Stomach (tissue), 9 donors: Measurements from ENCODE around the gene KCNK15. TPM values are rescaled to one million over a fixed set of nuclear protein-coding genes. Genes with fewer than 3 reads are reported as not detected.
A peak's percentile ranks its signal among the peaks of the same experiment; 100 is the strongest.

ENCODE experiments used
- DNase-seq, 2 donors: peaks; one replicate each; pipeline versions ENCODE4 v3.0.0 to v3.0.0-alpha.2; 2013 to 2019
- H3K27ac ChIP-seq, 5 donors: fragments of 200-600 bp in 4 of 5; sonication (generic) in 4 of 5; one replicate each; pipeline ENCODE4 v1.5.1; 2013 to 2019; ENCODE audit warnings: mild to moderate bottlenecking in 1 of 5, moderate library complexity in 1 of 5
- H3K27me3 ChIP-seq, 3 donors: fragments of 200-600 bp; sonication (generic); one replicate each; pipeline ENCODE4 v1.5.1; 2017 to 2019; ENCODE audit warnings: mixed run types in 1 of 3
- H3K36me3 ChIP-seq, 4 donors: fragments of 200-600 bp; sonication (generic); 1 replicate in 3 of 4; 2 replicates in 1 of 4; pipeline ENCODE4 v1.5.1; 2016 to 2019
- H3K4me1 ChIP-seq, 4 donors: fragments of 200-600 bp; sonication (generic); one replicate each; pipeline ENCODE4 v1.5.1; 2016 to 2019
- H3K4me3 ChIP-seq, 4 donors: fragments of 200-600 bp; sonication (generic) in 3 of 4; one replicate each; pipeline ENCODE4 v1.5.1; 2016 to 2019; ENCODE audit warnings: mild to moderate bottlenecking in 1 of 4
- H3K9me3 ChIP-seq, 4 donors: fragments of 200-600 bp; sonication (generic); one replicate each; pipeline ENCODE4 v1.5.1; 2016 to 2019
- CTCF ChIP-seq, 7 experiments: fragments of 450-650 bp in 4 of 7; fragments of 200-600 bp in 3 of 7; sonication (generic) in 3 of 7; IDR thresholded peaks; one replicate each; pipeline ENCODE4 v1.5.1; 2016 to 2019; ENCODE audit warnings: antibody characterized with exemption in 7 of 7, control low read depth in 2 of 7, mild to moderate bottlenecking in 1 of 7
- EP300 ChIP-seq: sonication (generic); formaldehyde crosslinking; IDR thresholded peaks from one replicate; pipeline ENCODE4 v1.6.1; 2017; ENCODE audit warnings: antibody characterized with exemption
- POLR2A ChIP-seq, 4 donors: fragments of 450-650 bp; IDR thresholded peaks; one replicate each; pipeline ENCODE4 v1.6.1; 2016; ENCODE audit warnings: antibody characterized with exemption in 4 of 4, control low read depth in 2 of 4, mild to moderate bottlenecking in 1 of 4, moderate library complexity in 1 of 4
- POLR2AphosphoS5 ChIP-seq, 3 donors: sonication (generic); formaldehyde crosslinking; IDR thresholded peaks; one replicate each; pipeline ENCODE4 v1.6.1; 2016; ENCODE audit warnings: antibody characterized with exemption in 3 of 3
- WGBS, 5 donors: extraction: QIAGEN DNeasy Blood & Tissue Kit in 3 of 5; methylation state at CpG; one replicate each; pipeline versions ENCODE4 v1.1.5 to v1.1.7; 2013 to 2018; 5-methylcytosine and 5-hydroxymethylcytosine counted together
- intact Hi-C: fragments of 100-400 bp; cut with DNase I; formaldehyde crosslinking; loops from one replicate; pipeline ENCODE4 v1.15.1; 2023; ENCODE audit warnings: low total_unique reads
- polyA plus RNA-seq, 3 donors: library from polyadenylated mRNA; stranded (reverse); fragments of 200-250 nt; gene quantifications; one replicate each; pipeline ENCODE4 v1.2.3, GENCODE V29; 2013
- total RNA-seq, 5 donors: library from RNA; depleted of rRNA; stranded (reverse); fragments of >200 nt; gene quantifications; one replicate each; pipeline versions ENCODE4 v1.1.0 to v1.2.3, GENCODE V29; 2014 to 2016
- donor health status: healthy with polysubstance abuse.
- donor health status: Bipolar disorder and iron deficiency.
- donor health status: healthy.

Gene KCNK15
- total and polyA plus RNA-seq, 8 donors, result 0.46 to 7.7 (median 2.0) TPM; not detected in 2

GRCh38 chr20:44756956-44757355 lies 11.3 kb downstream of the KCNK15 start:
- Histone ChIP-seq H3K36me3 (no peaks in the 10 kb centered on the region), H3K4me3 (no peak overlapping the region), H3K4me1 (no peaks in the 10 kb centered on the region), H3K27me3 (peaks cover 0 to 26% (median 0%) of the 10 kb centered on the region in 3 donors), H3K27ac (no peak overlapping the region), H3K9me3 (no peaks in the 10 kb centered on the region)
- 91 to 96% (median 95%) methylated on average over 5 of the region's 5 CpGs for WGBS, 5 donors
- intact Hi-C loops, result no loop called here
- no peak for TF ChIP-seq EP300
- TF ChIP-seq POLR2A (IDR thresholded peaks at IDR 0.05), result no peak
- TF ChIP-seq POLR2AphosphoS5 (IDR thresholded peaks at IDR 0.05), result no peak
- no peak for TF ChIP-seq CTCF (IDR thresholded peaks at IDR 0.05)
- DNase-seq, result no peak

DNA sequence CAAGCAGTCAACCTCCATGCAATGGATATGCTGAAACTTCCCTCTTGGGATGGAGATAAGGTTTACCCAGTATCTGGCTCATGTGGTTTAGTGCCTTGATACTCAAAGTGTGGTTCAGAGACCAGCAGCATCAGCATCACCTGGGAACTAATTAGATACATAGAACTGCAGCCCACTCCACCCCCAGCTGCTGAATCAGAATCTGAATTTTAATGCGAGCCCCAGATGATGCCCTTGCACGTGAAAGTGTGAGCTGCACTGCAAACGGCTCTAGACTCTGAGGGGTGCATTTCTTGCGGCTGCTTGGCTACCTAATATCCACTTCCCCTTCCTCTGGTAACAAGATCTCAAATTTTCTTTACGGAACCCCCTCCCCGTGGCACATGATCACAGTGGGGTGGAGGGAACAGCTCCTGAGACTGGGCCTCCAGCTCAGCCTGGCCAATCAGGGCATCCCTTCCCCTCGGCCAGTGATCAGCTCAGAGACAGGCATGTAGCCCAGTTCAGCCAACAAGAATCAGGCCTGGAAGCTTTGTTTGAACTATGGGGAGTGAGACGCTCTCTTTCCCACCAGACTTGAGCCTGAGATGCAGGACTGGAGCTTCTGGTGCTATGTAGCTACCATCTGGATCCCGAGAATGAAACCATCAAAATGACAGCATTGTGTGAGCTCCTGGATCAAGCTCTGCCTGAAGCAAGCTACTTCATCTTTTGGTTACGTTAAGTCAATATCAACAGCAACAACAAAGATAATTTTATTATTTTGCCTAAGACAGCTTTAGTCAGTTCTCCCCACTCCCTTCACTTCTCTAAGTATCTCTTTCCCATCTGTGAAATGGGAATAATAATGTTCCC lies 12.8 kb downstream of the KCNK15 start:
- no peaks in the 10 kb centered on the region for H3K9me3 ChIP-seq
- H3K4me3 ChIP-seq, result no peak overlapping the region
- no peak overlapping the region for H3K27ac ChIP-seq
- peaks cover 0 to 14% (median 0%) of the 10 kb centered on the region in 3 donors for H3K27me3 ChIP-seq
- WGBS, 5 donors, result 57 to 69% (median 60%) methylated on average over 10 of the region's 10 CpGs
- DNase-seq, result no peak
- no peaks in the 10 kb centered on the region for H3K36me3 ChIP-seq
- TF ChIP-seq EP300 (no peak), POLR2AphosphoS5 (IDR thresholded peaks at IDR 0.05) (no peak), CTCF (IDR thresholded peaks at IDR 0.05) (no peak), POLR2A (IDR thresholded peaks at IDR 0.05) (no peak)
- H3K4me1 ChIP-seq, result no peaks in the 10 kb centered on the region
- intact Hi-C loops, result no loop called here

DNA sequence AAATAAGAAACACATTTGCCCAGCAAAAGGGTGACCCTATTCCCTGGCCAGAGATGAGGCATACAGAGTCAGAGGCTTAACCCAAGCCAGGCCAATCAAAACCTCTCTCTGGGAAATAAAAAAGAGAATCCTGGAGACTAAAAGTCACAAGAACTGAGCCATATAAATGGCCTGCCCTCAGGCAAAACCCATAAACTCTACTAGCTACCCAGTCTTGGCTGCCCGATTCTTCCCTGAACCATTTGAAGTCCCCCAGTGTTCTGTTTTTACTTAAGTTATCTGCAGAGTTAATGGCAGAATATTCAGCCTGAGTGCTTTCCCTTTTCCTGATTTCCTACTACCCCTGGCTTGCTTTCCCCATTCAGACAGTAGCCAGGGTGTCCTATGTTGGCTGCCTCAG lies 13.9 kb downstream of the KCNK15 start:
- H3K4me3 ChIP-seq, result no peak overlapping the region
- no peaks in the 10 kb centered on the region for H3K4me1 ChIP-seq
- 91 to 100% (median 100%) methylated on average over 1 of the region's 1 CpG for WGBS, 5 donors
- peaks cover 0 to 8% (median 0%) of the 10 kb centered on the region in 3 donors for H3K27me3 ChIP-seq
- TF ChIP-seq POLR2A (IDR thresholded peaks at IDR 0.05) (no peak), EP300 (no peak), CTCF (IDR thresholded peaks at IDR 0.05) (no peak), POLR2AphosphoS5 (IDR thresholded peaks at IDR 0.05) (no peak)
- H3K27ac ChIP-seq, result no peak overlapping the region
- intact Hi-C loops, result no loop called here
- H3K9me3 ChIP-seq, result no peaks in the 10 kb centered on the region
- H3K36me3 ChIP-seq, result no peaks in the 10 kb centered on the region
- no peak for DNase-seq

DNA sequence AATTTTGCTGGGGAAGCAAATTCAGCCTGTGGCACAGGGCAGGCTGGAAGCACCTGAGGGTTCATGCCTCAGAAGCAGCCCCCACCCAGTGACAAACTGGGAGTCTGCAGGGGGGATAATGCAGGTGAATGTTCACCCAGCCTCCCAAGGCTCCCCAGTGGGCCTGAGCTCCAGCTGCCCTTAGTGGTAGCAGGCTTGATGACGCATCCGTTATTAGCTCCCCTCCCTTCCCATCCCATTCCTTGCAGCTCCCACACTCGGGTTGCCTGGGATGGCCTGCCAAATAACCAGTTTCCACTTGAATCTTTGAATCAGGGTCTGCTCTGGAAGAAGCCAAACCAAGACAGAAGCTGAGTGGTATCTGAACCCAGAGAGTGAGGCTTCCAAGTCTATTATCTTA lies 15.8 kb downstream of the KCNK15 start:
- Histone ChIP-seq H3K27ac (no peak overlapping the region), H3K4me1 (no peaks in the 10 kb centered on the region), H3K9me3 (no peaks in the 10 kb centered on the region), H3K4me3 (no peak overlapping the region), H3K27me3 (peaks cover 0 to 13% (median 0%) of the 10 kb centered on the region in 3 donors), H3K36me3 (no peaks in the 10 kb centered on the region)
- intact Hi-C loops, result no loop called here
- TF ChIP-seq POLR2AphosphoS5 (IDR thresholded peaks at IDR 0.05), result no peak
- no peak for TF ChIP-seq POLR2A (IDR thresholded peaks at IDR 0.05)
- no peak for TF ChIP-seq CTCF (IDR thresholded peaks at IDR 0.05)
- TF ChIP-seq EP300, result no peak
- WGBS, 5 donors, result 53 to 63% (median 60%) methylated on average over 3 of the region's 3 CpGs
- peak in 1 of 2 donors; percentile 30 for DNase-seq
